SKM-1 (cell line): Measurements from ENCODE around the gene COL4A5.

Experiments used
- DNase-seq: peaks from one replicate; lab custom pipeline; 2025; ENCODE audit not compliant: unreplicated experiment; lab: John Stamatoyannopoulos, UW

Gene COL4A5

GRCh38 chrX:108740299-108740774 lies 300.7 kb downstream of the COL4A5 start:
- no peak for DNase-seq
